ENCODE results near the gene EPHB1.

GRCh38 chr3:134766290-134766689, 28.8 kb upstream of the EPHB1 start:
- TF ChIP-seq POLR2A (IDR thresholded peaks at IDR 0.05) (no peak), CTCF (IDR thresholded peaks at IDR 0.05) (no peak), EP300 (IDR thresholded peaks at IDR 0.05) (no peak)
